HCT116 (cell line): ENCODE data around the gene CCDC126. TPM values are rescaled to one million over a fixed set of nuclear protein-coding genes. Genes with fewer than 3 reads are reported as not detected.

ENCODE experiments used
- ATAC-seq: fragments of 200-7000 bp; cut with Tn5 transposase; 2 replicates; pipeline ENCODE4 v1.9.1; 2020; ENCODE audit warnings: mild to moderate bottlenecking, moderate library complexity
- BruUV-seq: library from RNA; stranded (reverse); fragments of 400-500 nt; replicated peaks from 2 replicates; lab custom pipeline; 2021; lab: Mats Ljungman, UMichigan
- CTCF ChIA-PET: fragments of 300-600 bp; sonication (Branson Sonifier 250); formaldehyde crosslinking; loops from one replicate; lab custom pipeline; 2021; ENCODE audit warnings: antibody characterized with exemption; lab: Charles Lee
- POLR2A ChIA-PET: fragments of 300-600, 350-600 bp; sonication (Branson Sonifier 250); formaldehyde crosslinking; loops from one replicate; lab custom pipeline; 2021; ENCODE audit warnings: antibody characterized with exemption; lab: Charles Lee
- RAD21 ChIA-PET, 2 experiments: fragments of 300-600 bp; sonication (Branson Sonifier 250); formaldehyde crosslinking; loops; one replicate each; lab custom pipeline; 2023; ENCODE audit warnings: low total read pairs in 2 of 2; ENCODE audit not compliant: uncharacterized antibody in 2 of 2, unreplicated experiment in 2 of 2, low non-redundant PET in 1 of 2; lab: Charles Lee
- DNase-seq: peaks from one replicate; pipeline ENCODE4 v3.0.0-alpha.2; 2010; ENCODE audit warnings: low read depth, low spot score
- H2AFZ ChIP-seq: fragments of 200-600 bp; shearing (Covaris generic), sonication (generic); 2 replicates; pipeline ENCODE4 v1.6.1; 2017; ENCODE audit warnings: low read depth, mixed run types, mixed read lengths, antibody characterized with exemption, low read length; ENCODE audit not compliant: poor library complexity, severe bottlenecking
- H3K27ac ChIP-seq: 2 replicates; pipeline ENCODE4 v1.5.1; 2012; ENCODE audit warnings: low read depth, low read length
- H3K27me3 ChIP-seq: fragments of 200-600 bp; sonication (generic); 2 replicates; pipeline ENCODE4 v1.6.1; 2016; ENCODE audit warnings: mixed run types, low read length, mixed read lengths; ENCODE audit not compliant: insufficient read depth
- H3K36me3 ChIP-seq, 2 experiments: fragments of 200-500 bp in 1 of 2; fragments of 200-600 bp in 1 of 2; sonication (Bioruptor generic) in 1 of 2; sonication (generic) in 1 of 2; 2 replicates each; pipeline versions ENCODE4 v1.5.1 to v1.6.1; 2014 to 2016; ENCODE audit warnings: low read length in 2 of 2, inconsistent platforms in 1 of 2, mixed read lengths in 1 of 2, mixed run types in 1 of 2; ENCODE audit not compliant: insufficient read depth in 2 of 2, control insufficient read depth in 1 of 2
- H3K4me1 ChIP-seq, 2 experiments: fragments of 200-600 bp in 1 of 2; sonication (generic) in 1 of 2; 2 replicates each; pipeline versions ENCODE4 v1.5.1 to v1.6.1; 2012 to 2017; ENCODE audit warnings: low read length in 2 of 2, inconsistent platforms in 1 of 2, mild to moderate bottlenecking in 1 of 2, mixed read lengths in 1 of 2, mixed run types in 1 of 2, moderate library complexity in 1 of 2; ENCODE audit not compliant: insufficient read depth in 2 of 2, control insufficient read depth in 1 of 2
- H3K4me2 ChIP-seq: fragments of 200-600 bp; sonication (generic); 2 replicates; pipeline ENCODE4 v1.6.1; 2017; ENCODE audit warnings: mixed run types, low read length, mixed read lengths
- H3K4me3 ChIP-seq, 2 experiments: fragments of 200-600 bp in 1 of 2; sonication (generic) in 1 of 2; replicated peaks in 1 of 2; 2 replicates each; pipeline ENCODE4 v1.5.1; 2011 to 2016; ENCODE audit warnings: low read length in 2 of 2, control low read depth in 1 of 2, low read depth in 1 of 2, mild to moderate bottlenecking in 1 of 2, mixed read lengths in 1 of 2, mixed run types in 1 of 2
- H3K79me2 ChIP-seq: fragments of 200-600 bp; sonication (generic); 2 replicates; pipeline ENCODE4 v1.6.1; 2017; ENCODE audit warnings: mild to moderate bottlenecking, mixed run types, low read length, moderate library complexity, mixed read lengths; ENCODE audit not compliant: insufficient read depth
- H3K9ac ChIP-seq: fragments of 200-600 bp; sonication (generic); 2 replicates; pipeline ENCODE4 v1.6.1; 2016; ENCODE audit warnings: low read length, mixed read lengths
- H3K9me2 ChIP-seq: fragments of 200-600 bp; sonication (generic), shearing (Covaris generic); 2 replicates; pipeline ENCODE4 v1.6.1; 2017; ENCODE audit warnings: mixed run types, mild to moderate bottlenecking, moderate library complexity; ENCODE audit not compliant: insufficient read depth
- H3K9me3 ChIP-seq, 2 experiments: fragments of 200-500 bp in 1 of 2; fragments of 200-600 bp in 1 of 2; sonication (Bioruptor generic) in 1 of 2; sonication (generic) in 1 of 2; 2 replicates each; pipeline ENCODE4 v1.6.1; 2014 to 2017; ENCODE audit warnings: low read length in 2 of 2, mixed read lengths in 2 of 2, inconsistent platforms in 1 of 2, low read depth in 1 of 2, mild to moderate bottlenecking in 1 of 2, mixed run types in 1 of 2, moderate library complexity in 1 of 2; ENCODE audit not compliant: control insufficient read depth in 1 of 2, insufficient read depth in 1 of 2
- H4K20me1 ChIP-seq: fragments of 200-600 bp; sonication (generic), shearing (Covaris generic); 2 replicates; pipeline ENCODE4 v1.6.1; 2017; ENCODE audit warnings: mixed run types, mild to moderate bottlenecking, moderate library complexity; ENCODE audit not compliant: insufficient read depth
- CBX3 ChIP-seq: IDR thresholded peaks from 2 replicates; pipeline ENCODE4 v1.6.1; 2012; ENCODE audit warnings: low read depth
- CEBPB ChIP-seq: IDR thresholded peaks from 2 replicates; pipeline ENCODE4 v1.6.1; 2012; ENCODE audit warnings: low read depth
- EZH2 ChIP-seq: fragments of 200-600 bp; sonication (generic); IDR thresholded peaks from 2 replicates; pipeline ENCODE4 v1.6.1; 2017; ENCODE audit warnings: antibody characterized with exemption, mixed run types
- JUND ChIP-seq: IDR thresholded peaks from 2 replicates; pipeline ENCODE4 v1.6.1; 2012
- POLR2A ChIP-seq: IDR thresholded peaks from 2 replicates; pipeline ENCODE4 v1.7.0; 2011; ENCODE audit warnings: borderline replicate concordance; ENCODE audit not compliant: insufficient read depth, insufficient read length; ENCODE audit errors: extremely low read depth
- RAD21 ChIP-seq: IDR thresholded peaks from 2 replicates; pipeline ENCODE4 v1.6.1; 2012; ENCODE audit warnings: low read depth, mild to moderate bottlenecking
- SIN3A ChIP-seq: IDR thresholded peaks from 2 replicates; pipeline ENCODE4 v1.6.1; 2012; ENCODE audit warnings: low read depth
- SP1 ChIP-seq: IDR thresholded peaks from 2 replicates; pipeline ENCODE4 v1.6.1; 2012; ENCODE audit warnings: low read depth
- SRF ChIP-seq: IDR thresholded peaks from 2 replicates; pipeline ENCODE4 v1.6.1; 2012; ENCODE audit warnings: low read depth
- YY1 ChIP-seq: IDR thresholded peaks from 2 replicates; pipeline ENCODE4 v1.6.1; 2011; ENCODE audit warnings: low read length, low read depth, moderate library complexity, mild to moderate bottlenecking; ENCODE audit not compliant: insufficient replicate concordance; ENCODE audit errors: extremely low read depth
- ZNF274 ChIP-seq: fragments of 200-500 bp; sonication (Bioruptor generic); IDR thresholded peaks from 2 replicates; pipeline ENCODE4 v1.6.1; 2014; ENCODE audit warnings: mild to moderate bottlenecking, low read depth, low read length, inconsistent platforms
- intact Hi-C: fragments of 100-400 bp; cut with micrococcal nuclease; formaldehyde crosslinking; loops from 2 replicates; pipeline ENCODE4 v1.10.0; 2022
- total RNA-seq: library from RNA; stranded (reverse); gene quantifications from one replicate; pipeline ENCODE4 v1.2.1, GENCODE V29; 2021; ENCODE audit not compliant: unreplicated experiment
- TF ChIP-seq, protein P1 (sequence below), 3 experiments: fragments of 200-600 bp in 1 of 3; sonication (generic) in 1 of 3; IDR thresholded peaks in 2 of 3; conservative IDR thresholded peaks in 1 of 3; 2 replicates each; pipeline ENCODE4 v1.5.1; 2012 to 2017; ENCODE audit warnings: low read depth in 2 of 3, low read length in 2 of 3, antibody characterized with exemption in 1 of 3, borderline replicate concordance in 1 of 3, control low read depth in 1 of 3, mild to moderate bottlenecking in 1 of 3, mixed read lengths in 1 of 3, mixed run types in 1 of 3, moderate library complexity in 1 of 3; ENCODE audit not compliant: insufficient read depth in 1 of 3
- TF ChIP-seq, protein P2 (sequence below): IDR thresholded peaks from 2 replicates; pipeline ENCODE4 v1.6.1; 2012
- TF ChIP-seq, protein P3 (sequence below): IDR thresholded peaks from 2 replicates; pipeline ENCODE4 v1.6.1; 2012; ENCODE audit warnings: low read depth

Gene CCDC126
- total RNA-seq, 1 experiment from 2014 or later: 5.0 TPM

DNA sequence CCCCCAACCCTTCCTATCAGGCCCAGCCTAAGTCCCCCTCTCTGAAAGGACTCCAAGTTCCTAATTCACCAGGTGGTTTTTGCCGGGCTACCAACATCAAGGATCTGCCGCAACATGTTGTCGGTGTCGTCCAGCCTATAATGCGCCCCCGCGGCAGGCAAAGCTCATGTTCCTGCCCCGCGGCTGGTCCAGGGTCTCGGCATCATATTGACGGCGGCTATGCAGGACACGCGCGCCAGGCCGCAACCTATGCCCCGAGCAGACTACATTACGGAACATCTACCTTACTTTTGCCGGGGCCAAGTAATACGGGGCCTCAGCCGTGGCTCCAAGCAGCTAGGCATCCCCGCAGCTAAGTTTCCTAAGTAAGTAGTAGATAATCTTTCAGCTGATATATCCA is 58.3 kb downstream of the CCDC126 start:
- ChIA-PET POLR2A (no interaction called here), RAD21 (no interaction called here), CTCF (no interaction called here)
- DNase-seq (no peak), ATAC-seq (no peak)
- no TSS peak for BruUV-seq
- intact Hi-C loops: no loop called here
- Histone ChIP-seq H3K4me3 (no peak overlapping the region), H2AFZ (no peak overlapping the region), H3K27ac (no peak overlapping the region), H3K4me1 (peaks cover 0 to 6% of the 10 kb centered on the region in 2 experiments; a peak in 1 of 4 replicates), H3K9ac (no peak overlapping the region), H3K36me3 (no peaks in the 10 kb centered on the region), H3K4me2 (no peak overlapping the region), H4K20me1 (no peaks in the 10 kb centered on the region), H3K27me3 (no peaks in the 10 kb centered on the region), H3K9me2 (no peaks in the 10 kb centered on the region; the same call in 1 of the 2 replicates), H3K79me2 (no peaks in the 10 kb centered on the region), H3K9me3 (peaks cover 0 to 16% of the 10 kb centered on the region in 2 experiments; a peak in 1 of 4 replicates)
- TF ChIP-seq CEBPB: no peak
- TF ChIP-seq JUND: no peak
- no peak for TF ChIP-seq POLR2A
- TF ChIP-seq SIN3A: no peak
- no peak for TF ChIP-seq SP1
- TF ChIP-seq YY1: no peak
- TF ChIP-seq SRF: no peak
- TF ChIP-seq, protein P1, sequence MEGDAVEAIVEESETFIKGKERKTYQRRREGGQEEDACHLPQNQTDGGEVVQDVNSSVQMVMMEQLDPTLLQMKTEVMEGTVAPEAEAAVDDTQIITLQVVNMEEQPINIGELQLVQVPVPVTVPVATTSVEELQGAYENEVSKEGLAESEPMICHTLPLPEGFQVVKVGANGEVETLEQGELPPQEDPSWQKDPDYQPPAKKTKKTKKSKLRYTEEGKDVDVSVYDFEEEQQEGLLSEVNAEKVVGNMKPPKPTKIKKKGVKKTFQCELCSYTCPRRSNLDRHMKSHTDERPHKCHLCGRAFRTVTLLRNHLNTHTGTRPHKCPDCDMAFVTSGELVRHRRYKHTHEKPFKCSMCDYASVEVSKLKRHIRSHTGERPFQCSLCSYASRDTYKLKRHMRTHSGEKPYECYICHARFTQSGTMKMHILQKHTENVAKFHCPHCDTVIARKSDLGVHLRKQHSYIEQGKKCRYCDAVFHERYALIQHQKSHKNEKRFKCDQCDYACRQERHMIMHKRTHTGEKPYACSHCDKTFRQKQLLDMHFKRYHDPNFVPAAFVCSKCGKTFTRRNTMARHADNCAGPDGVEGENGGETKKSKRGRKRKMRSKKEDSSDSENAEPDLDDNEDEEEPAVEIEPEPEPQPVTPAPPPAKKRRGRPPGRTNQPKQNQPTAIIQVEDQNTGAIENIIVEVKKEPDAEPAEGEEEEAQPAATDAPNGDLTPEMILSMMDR (IDR thresholded peaks at IDR 0.05 in 2 of 3, conservative IDR thresholded peaks at IDR 0.05 in 1 of 3; ENCODE audit: borderline replicate concordance in 1 of 3, insufficient read depth in 1 of 3, low read depth in 2 of 3, low read length in 2 of 3): no peak
- no peak for TF ChIP-seq ZNF274
- TF ChIP-seq CBX3: no peak
- TF ChIP-seq, protein P2, sequence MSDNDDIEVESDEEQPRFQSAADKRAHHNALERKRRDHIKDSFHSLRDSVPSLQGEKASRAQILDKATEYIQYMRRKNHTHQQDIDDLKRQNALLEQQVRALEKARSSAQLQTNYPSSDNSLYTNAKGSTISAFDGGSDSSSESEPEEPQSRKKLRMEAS: no peak
- TF ChIP-seq RAD21: no peak
- no peak for TF ChIP-seq EZH2
- TF ChIP-seq, protein P3, sequence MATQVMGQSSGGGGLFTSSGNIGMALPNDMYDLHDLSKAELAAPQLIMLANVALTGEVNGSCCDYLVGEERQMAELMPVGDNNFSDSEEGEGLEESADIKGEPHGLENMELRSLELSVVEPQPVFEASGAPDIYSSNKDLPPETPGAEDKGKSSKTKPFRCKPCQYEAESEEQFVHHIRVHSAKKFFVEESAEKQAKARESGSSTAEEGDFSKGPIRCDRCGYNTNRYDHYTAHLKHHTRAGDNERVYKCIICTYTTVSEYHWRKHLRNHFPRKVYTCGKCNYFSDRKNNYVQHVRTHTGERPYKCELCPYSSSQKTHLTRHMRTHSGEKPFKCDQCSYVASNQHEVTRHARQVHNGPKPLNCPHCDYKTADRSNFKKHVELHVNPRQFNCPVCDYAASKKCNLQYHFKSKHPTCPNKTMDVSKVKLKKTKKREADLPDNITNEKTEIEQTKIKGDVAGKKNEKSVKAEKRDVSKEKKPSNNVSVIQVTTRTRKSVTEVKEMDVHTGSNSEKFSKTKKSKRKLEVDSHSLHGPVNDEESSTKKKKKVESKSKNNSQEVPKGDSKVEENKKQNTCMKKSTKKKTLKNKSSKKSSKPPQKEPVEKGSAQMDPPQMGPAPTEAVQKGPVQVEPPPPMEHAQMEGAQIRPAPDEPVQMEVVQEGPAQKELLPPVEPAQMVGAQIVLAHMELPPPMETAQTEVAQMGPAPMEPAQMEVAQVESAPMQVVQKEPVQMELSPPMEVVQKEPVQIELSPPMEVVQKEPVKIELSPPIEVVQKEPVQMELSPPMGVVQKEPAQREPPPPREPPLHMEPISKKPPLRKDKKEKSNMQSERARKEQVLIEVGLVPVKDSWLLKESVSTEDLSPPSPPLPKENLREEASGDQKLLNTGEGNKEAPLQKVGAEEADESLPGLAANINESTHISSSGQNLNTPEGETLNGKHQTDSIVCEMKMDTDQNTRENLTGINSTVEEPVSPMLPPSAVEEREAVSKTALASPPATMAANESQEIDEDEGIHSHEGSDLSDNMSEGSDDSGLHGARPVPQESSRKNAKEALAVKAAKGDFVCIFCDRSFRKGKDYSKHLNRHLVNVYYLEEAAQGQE: no peak
